Activated naive CD8-positive, alpha-beta T cell (primary cell): ENCODE results near the gene KRT33A.

ENCODE experiments used
- H3K27ac Mint-ChIP-seq: one replicate; pipeline ENCODE4 v1.8.0; 2021; ENCODE audit warnings: mixed read lengths
- H3K27me3 Mint-ChIP-seq: one replicate; pipeline ENCODE4 v1.8.0; 2021; ENCODE audit warnings: mixed read lengths
- H3K36me3 Mint-ChIP-seq: one replicate; pipeline ENCODE4 v1.8.0; 2021; ENCODE audit warnings: mixed read lengths
- H3K4me1 Mint-ChIP-seq: one replicate; pipeline ENCODE4 v1.8.0; 2021; ENCODE audit warnings: low read depth, mixed read lengths
- H3K4me3 Mint-ChIP-seq: one replicate; pipeline ENCODE4 v1.8.0; 2021; ENCODE audit warnings: mild to moderate bottlenecking, mixed read lengths
- H3K9me3 Mint-ChIP-seq: one replicate; pipeline ENCODE4 v1.8.0; 2021; ENCODE audit warnings: low read depth, mixed read lengths

KRT33A gene

GRCh38 chr17:41308251-41308917 is 42.2 kb downstream of the KRT33A start:
- H3K9me3 Mint-ChIP-seq: no peaks in the 10 kb centered on the region
- H3K27me3 Mint-ChIP-seq: no peaks in the 10 kb centered on the region
- peaks cover 62% of the 10 kb centered on the region for H3K4me1 Mint-ChIP-seq
- H3K4me3 Mint-ChIP-seq: peak overlapping the region; percentile 79
- no peaks in the 10 kb centered on the region for H3K36me3 Mint-ChIP-seq
- peak overlapping the region; percentile 91 for H3K27ac Mint-ChIP-seq

DNA sequence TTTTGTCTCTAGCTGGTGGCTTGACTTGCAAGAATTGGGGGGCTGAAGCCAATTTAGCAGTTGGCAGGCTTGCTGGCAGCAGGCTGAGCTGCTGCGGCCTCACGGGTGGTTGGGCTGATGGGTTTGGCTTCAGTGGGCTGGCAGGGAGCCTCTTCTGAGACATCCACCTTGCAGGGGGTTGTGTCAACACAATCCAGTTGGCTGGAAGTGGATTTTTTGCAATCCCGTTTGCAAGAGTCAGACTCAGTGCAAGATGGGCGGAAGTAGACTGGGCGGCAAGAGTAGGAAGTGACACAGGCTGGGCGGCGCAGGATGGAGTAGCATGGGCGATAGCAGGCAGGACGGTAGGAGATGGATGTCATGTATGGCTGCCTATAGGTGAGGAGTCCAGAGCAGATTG is 43.0 kb downstream of the KRT33A start:
- peaks cover 62% of the 10 kb centered on the region for H3K4me1 Mint-ChIP-seq
- H3K36me3 Mint-ChIP-seq: no peaks in the 10 kb centered on the region
- no peaks in the 10 kb centered on the region for H3K9me3 Mint-ChIP-seq
- H3K27ac Mint-ChIP-seq: peak overlapping the region; percentile 91
- peak overlapping the region; percentile 79 for H3K4me3 Mint-ChIP-seq
- no peaks in the 10 kb centered on the region for H3K27me3 Mint-ChIP-seq

GRCh38 chr17:41304091-41304490 is 46.5 kb downstream of the KRT33A start:
- Mint-ChIP-seq H3K27me3 (no peaks in the 10 kb centered on the region), H3K4me1 (peaks cover 52% of the 10 kb centered on the region), H3K4me3 (no peak overlapping the region), H3K36me3 (peaks cover 5% of the 10 kb centered on the region), H3K9me3 (peaks cover 4% of the 10 kb centered on the region), H3K27ac (no peak overlapping the region)

DNA sequence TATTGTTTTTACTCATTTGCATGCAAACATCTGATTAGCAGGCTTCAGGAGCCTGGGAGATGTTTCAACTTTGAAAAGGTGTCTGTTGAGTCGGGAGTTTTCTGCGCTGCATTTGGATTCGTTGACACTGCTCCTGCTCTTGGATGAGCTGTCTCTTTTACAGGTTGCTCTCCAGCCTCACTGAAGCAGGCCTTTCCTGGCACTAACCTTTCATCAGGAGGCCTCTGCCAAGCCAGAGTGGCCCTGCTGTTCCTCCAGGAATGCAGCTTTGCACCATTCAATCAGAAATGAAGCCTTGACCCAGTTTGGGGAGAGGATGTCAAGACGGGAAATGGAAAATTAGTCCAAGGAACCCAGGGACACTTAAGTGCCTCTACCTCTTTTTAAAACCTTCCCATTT is 47.6 kb downstream of the KRT33A start:
- Mint-ChIP-seq H3K4me3 (no peak overlapping the region), H3K27me3 (no peaks in the 10 kb centered on the region), H3K9me3 (peaks cover 4% of the 10 kb centered on the region), H3K27ac (no peak overlapping the region), H3K36me3 (peaks cover 5% of the 10 kb centered on the region), H3K4me1 (peaks cover 41% of the 10 kb centered on the region)

GRCh38 chr17:41301916-41302901 is 48.4 kb downstream of the KRT33A start, which contains the start of gene KRTAP29-1:
Gene KRTAP29-1 (minus strand): TSS chr17:41302851. CDS start chr17:41302851, 0 bp downstream.
- peaks cover 33% of the 10 kb centered on the region for H3K4me1 Mint-ChIP-seq
- no peak within 1 kb of the TSS for H3K4me3 Mint-ChIP-seq
- H3K27me3 Mint-ChIP-seq: no peaks in the 10 kb centered on the region
- H3K27ac Mint-ChIP-seq: peak within 1 kb of the TSS; percentile 13
- peaks cover 4% of the 10 kb centered on the region for H3K9me3 Mint-ChIP-seq
- H3K36me3 Mint-ChIP-seq: peaks cover 5% of the 10 kb centered on the region

DNA sequence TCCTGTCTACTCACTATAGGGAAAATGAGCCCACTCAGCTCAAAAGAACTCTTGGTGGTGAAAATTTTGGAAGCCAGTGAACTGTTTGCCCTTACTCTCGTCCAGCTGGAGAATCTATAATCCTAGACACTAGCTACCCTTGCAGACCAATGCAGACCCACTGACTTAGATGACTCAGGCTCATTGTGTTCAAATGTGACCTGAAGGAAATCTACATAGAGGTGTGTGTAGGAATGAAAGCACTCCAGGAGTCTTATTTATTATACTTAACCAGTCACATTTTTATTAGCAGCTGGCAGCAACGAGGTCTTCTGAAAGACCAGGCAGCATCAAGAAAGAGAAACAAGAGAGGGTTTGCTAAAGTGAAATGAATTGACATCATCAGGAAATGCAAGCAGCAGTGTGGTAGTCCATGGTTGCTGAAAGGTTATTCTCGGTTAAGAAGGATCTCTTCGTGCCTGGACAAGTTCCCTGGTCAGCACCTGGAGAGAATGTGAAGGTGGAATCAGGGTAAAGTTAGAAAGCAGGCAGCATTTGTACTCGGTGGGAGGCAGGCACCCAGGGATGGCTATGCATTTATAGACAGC is 49.3 kb downstream of the KRT33A start:
- H3K4me1 Mint-ChIP-seq: peaks cover 24% of the 10 kb centered on the region
- H3K9me3 Mint-ChIP-seq: peaks cover 4% of the 10 kb centered on the region
- H3K4me3 Mint-ChIP-seq: no peak overlapping the region
- H3K27ac Mint-ChIP-seq: no peak overlapping the region
- H3K27me3 Mint-ChIP-seq: no peaks in the 10 kb centered on the region
- H3K36me3 Mint-ChIP-seq: peaks cover 5% of the 10 kb centered on the region

GRCh38 chr17:41298458-41299135 is 52.0 kb downstream of the KRT33A start:
- H3K9me3 Mint-ChIP-seq: peaks cover 4% of the 10 kb centered on the region
- no peak overlapping the region for H3K4me3 Mint-ChIP-seq
- no peak overlapping the region for H3K27ac Mint-ChIP-seq
- no peaks in the 10 kb centered on the region for H3K27me3 Mint-ChIP-seq
- H3K36me3 Mint-ChIP-seq: peaks cover 5% of the 10 kb centered on the region
- peaks cover 17% of the 10 kb centered on the region for H3K4me1 Mint-ChIP-seq

DNA sequence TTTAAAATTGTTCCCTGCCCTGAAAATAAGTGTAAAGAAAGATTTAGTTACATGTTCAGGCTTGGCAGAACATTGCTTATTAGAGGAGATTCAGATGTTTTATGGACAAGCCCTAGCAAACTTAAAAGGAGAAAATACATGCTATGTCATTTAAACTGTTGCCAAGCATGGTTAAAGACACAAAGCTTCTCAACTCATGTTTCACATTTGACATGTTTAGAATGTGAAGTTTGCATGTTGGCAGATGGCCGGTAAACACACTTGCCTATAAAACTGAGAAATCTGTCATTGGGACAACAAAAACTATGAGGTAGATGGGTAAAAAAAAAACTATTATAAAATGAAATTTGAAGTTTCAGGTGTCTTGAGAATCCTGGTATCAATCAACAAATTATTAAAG is 53.8 kb downstream of the KRT33A start:
- no peak overlapping the region for H3K4me3 Mint-ChIP-seq
- H3K27me3 Mint-ChIP-seq: no peaks in the 10 kb centered on the region
- H3K4me1 Mint-ChIP-seq: peaks cover 12% of the 10 kb centered on the region
- peaks cover 3% of the 10 kb centered on the region for H3K36me3 Mint-ChIP-seq
- H3K9me3 Mint-ChIP-seq: peaks cover 4% of the 10 kb centered on the region
- H3K27ac Mint-ChIP-seq: no peak overlapping the region
